DND-41 (cell line): Measurements from ENCODE around the gene FADD.

Experiments used
- EZH2 ChIP-seq: IDR thresholded peaks from 3 replicates; pipeline ENCODE4 v1.6.1; 2012; ENCODE audit warnings: borderline replicate concordance, low read depth, mild to moderate bottlenecking, moderate library complexity, low read length, inconsistent platforms; ENCODE audit not compliant: severe bottlenecking
- TF ChIP-seq, protein P1 (sequence below): IDR thresholded peaks from 2 replicates; pipeline ENCODE4 v1.5.1; 2012; ENCODE audit warnings: borderline replicate concordance, low read length, moderate library complexity, mild to moderate bottlenecking; ENCODE audit not compliant: poor library complexity, severe bottlenecking; ENCODE audit errors: extremely low read depth

DNA sequence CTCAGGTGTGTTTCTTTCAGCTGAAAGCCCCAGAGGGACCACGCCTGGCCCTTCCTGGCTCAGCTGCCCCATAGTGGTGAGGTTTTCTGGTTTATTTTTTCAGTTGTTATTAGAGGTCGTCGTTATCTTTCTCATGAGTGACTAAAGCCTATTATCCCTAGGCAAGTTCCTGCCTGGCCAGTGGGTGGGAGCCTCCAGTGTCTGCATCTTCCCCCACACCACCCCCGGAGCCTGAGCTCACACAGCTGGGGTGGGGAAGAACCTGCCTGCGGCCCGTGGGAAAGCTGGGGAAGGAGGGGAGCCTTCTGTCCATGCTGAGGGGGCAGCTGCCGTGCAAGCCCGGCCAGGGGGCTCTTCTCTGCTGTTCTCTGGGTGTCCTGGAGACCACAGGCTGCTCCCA, 43.1 kb downstream of the FADD start:
- TF ChIP-seq, protein P1, sequence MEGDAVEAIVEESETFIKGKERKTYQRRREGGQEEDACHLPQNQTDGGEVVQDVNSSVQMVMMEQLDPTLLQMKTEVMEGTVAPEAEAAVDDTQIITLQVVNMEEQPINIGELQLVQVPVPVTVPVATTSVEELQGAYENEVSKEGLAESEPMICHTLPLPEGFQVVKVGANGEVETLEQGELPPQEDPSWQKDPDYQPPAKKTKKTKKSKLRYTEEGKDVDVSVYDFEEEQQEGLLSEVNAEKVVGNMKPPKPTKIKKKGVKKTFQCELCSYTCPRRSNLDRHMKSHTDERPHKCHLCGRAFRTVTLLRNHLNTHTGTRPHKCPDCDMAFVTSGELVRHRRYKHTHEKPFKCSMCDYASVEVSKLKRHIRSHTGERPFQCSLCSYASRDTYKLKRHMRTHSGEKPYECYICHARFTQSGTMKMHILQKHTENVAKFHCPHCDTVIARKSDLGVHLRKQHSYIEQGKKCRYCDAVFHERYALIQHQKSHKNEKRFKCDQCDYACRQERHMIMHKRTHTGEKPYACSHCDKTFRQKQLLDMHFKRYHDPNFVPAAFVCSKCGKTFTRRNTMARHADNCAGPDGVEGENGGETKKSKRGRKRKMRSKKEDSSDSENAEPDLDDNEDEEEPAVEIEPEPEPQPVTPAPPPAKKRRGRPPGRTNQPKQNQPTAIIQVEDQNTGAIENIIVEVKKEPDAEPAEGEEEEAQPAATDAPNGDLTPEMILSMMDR, result no peak
- TF ChIP-seq EZH2, result no peak
